GM20000 (cell line): ENCODE data around the gene BBOF1.

Experiments
- DNase-seq: peaks from one replicate; pipeline ENCODE4 v3.0.0; 2012; ENCODE audit warnings: low spot score
- CTCF ChIP-seq: IDR thresholded peaks from 2 replicates; pipeline ENCODE4 v1.5.1; 2012; ENCODE audit warnings: mild to moderate bottlenecking, control low read depth; ENCODE audit errors: extremely low read depth, missing control alignments

The BBOF1 gene

GRCh38 chr14:74034572-74034971 is 15.4 kb downstream of the BBOF1 start:
- no peak for TF ChIP-seq CTCF
- no peak for DNase-seq

GRCh38 chr14:74035556-74035955 is 16.4 kb downstream of the BBOF1 start:
- TF ChIP-seq CTCF: no peak
- DNase-seq: no peak

- peak; percentile 50 for DNase-seq
- peak; percentile 32 for TF ChIP-seq CTCF
Measured at GRCh38 chr14:74038020-74038859, 19.1 kb downstream of the BBOF1 start.

GRCh38 chr14:74042296-74042695 is 23.1 kb downstream of the BBOF1 start:
- TF ChIP-seq CTCF: no peak
- no peak for DNase-seq

- no peak for DNase-seq
- TF ChIP-seq CTCF: no peak
Measured at GRCh38 chr14:74045522-74045921, 26.4 kb downstream of the BBOF1 start.

GRCh38 chr14:74048281-74048680 is 29.1 kb downstream of the BBOF1 start:
- DNase-seq: no peak
- TF ChIP-seq CTCF: no peak

GRCh38 chr14:74049876-74050495 is 30.8 kb downstream of the BBOF1 start:
- TF ChIP-seq CTCF: no peak
- DNase-seq: peak; percentile 22
